ENCODE data around the gene HOTAIR.

The HOTAIR gene

GRCh38 chr12:53939141-53940108 is 35.3 kb downstream of the HOTAIR start:
- no peak for DNase-seq

GRCh38 chr12:53938326-53939140 is 36.2 kb downstream of the HOTAIR start, which contains the start of gene HOXC13:
HOXC13 (plus strand) TSS chr12:53938831; CDS start chr12:53938907, 76 bp downstream.
- DNase-seq: no peak

DNA sequence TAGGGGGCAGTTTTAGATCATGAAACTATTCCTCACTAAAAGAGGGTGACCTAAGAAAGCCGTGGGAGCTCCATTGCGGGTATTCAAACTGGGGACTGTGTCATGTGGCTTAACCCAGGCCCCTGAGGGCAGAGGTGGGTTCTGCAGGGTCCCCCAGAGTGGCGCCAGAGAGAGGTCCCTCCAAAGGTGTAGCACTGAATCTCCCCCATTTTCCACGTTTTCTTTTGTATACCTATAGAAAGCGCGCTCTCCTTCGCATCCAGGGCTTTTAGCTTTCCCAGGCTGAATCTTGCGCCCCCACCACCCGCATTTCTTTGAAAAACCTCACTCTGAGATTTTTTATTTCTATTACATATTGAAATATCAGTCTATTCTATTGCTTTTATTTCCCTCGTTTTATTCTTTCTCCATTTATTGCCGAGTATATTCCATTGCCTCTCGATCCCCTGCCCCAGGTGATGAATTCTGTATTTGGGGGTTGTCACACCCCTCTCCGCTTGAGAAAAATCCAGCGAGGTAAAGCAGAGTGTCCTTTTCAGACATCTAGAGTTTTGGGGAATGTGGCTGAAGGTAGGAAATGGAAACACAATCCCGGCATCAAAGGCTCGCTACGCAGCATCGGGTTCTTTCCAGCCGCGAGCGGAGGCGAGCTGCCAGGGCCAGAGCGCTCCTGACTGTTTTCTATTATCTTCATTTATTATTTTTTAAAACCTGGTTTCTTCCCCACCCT is 37.0 kb downstream of the HOTAIR start:
- no peak for DNase-seq

DNA sequence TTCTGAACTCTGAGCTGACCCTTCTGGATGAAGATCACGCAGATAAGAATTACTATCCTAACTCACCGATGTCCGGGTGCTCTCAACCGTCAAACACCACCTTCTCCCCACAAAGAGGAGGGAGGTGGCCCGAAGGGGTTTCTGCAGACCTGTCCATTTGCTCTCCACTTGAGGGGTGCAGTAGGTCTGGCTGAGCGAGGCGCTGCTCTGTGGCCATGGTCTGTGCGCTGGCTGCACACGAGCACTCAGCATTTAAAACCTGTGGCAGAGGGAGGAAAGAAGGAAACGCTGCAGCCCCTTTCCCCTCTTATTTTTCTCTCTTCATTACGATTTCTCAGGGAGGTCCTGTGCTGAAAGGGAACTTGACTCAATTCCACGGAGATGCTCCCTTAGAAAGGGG is 37.7 kb downstream of the HOTAIR start:
- no peak for DNase-seq

DNA sequence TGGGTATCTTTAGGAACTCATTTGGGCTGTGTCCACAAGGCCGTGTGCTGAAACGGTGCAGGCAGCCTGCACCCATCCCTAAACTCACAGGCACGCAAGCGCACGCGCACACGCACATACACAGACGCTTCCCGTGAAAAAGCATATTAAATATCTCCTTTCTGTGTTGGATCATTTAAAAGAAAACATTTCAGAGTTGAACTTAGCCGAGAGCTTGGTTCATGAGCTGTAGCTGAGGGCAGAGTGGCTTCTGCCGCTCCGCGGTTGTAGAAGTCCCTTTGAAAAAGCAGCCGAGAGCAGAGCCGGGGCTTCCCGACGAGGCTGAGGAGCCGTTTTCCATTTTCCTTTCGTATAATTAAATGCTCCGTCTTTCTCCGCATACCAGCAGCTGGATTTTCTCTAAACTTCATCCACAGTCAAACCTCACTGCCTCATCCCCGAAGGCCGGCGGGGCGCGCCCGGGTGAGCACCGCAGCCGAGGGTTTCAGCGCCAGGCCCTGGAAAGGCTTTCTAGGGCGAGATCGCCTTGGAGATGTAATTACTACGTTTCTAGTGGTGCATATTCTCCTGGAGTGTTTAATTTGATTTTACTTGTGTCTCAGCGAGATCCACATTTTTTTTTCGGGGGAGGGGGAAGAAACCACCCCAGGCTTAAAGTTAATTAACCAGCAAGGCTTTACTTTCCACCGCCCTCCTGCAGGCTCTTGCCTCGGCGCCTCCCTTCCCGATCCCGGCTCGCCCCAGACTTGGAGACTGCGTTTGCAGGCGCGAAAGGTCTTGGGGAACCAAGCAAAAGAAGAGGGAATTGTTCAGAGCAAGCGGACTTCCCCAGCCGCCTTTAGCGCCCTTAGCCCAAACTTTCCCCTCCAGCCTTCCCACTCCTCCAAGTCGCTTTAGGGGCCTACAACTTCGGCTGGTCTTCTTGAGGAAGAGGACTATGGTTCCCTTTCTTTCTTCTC is 39.1 kb downstream of the HOTAIR start:
- no peak for DNase-seq

DNA sequence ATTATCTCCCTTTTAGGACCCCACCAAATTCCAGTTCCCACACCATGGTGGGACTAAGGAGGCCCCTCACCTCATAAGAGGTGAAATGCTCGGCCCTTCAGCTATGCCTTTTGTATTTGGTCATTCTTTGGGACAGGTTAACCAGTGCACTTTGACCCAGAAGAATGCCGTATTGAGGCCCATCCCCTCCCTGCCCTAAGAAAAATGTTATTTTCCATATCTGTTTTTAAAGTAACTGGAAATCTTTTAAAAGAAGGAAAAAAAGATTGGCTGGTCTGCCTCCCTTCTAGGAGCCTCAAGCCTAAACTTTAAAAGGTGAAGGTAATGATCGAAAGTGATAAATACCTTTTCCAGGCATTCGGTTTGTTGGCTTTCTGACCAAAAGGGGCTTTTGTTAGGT is 41.8 kb downstream of the HOTAIR start:
- DNase-seq: no peak

DNA sequence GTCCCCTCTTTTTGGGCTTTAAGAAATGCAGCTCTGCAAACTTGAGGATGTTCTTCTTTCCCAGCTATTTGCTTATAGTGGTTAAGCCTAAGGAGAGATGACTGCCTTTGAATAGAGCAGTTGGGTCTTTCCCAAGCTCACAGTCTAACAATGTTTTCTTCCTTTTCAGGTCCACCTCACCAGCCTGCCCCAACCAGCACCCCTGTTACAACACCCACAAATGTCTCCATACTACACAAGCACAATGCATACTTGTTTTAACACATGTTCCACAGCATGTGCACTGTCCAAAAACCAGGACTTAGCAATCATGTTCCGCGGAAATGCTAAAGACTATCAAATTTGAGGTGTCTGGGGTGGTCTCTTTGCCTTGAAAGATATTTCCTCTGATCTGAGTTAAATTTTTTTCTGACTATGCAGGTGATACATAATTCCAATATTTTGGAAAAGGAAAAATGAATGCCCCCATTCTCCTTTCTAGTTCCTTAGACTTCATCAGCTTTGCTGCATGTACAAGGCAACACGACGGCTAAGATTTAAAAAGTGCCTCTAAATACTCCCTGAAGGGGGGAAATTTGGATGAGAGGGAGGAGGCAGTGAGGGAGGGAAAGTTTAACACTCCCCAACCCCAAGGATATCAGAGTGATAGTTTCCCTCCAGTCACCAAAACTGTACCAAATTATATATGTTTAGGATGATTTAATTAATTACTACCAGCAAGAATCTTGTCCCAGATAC is 42.7 kb downstream of the HOTAIR start:
- DNase-seq: no peak

- no peak for DNase-seq
Observed at GRCh38 chr12:53930591-53931255, 44.0 kb downstream of the HOTAIR start.

- DNase-seq: no peak
Observed at GRCh38 chr12:53929527-53929926, 45.2 kb downstream of the HOTAIR start.

- no peak for DNase-seq
Observed at GRCh38 chr12:53928054-53928835, 46.5 kb downstream of the HOTAIR start.

GRCh38 chr12:53927220-53928029 is 47.3 kb downstream of the HOTAIR start:
- DNase-seq: no peak

DNA sequence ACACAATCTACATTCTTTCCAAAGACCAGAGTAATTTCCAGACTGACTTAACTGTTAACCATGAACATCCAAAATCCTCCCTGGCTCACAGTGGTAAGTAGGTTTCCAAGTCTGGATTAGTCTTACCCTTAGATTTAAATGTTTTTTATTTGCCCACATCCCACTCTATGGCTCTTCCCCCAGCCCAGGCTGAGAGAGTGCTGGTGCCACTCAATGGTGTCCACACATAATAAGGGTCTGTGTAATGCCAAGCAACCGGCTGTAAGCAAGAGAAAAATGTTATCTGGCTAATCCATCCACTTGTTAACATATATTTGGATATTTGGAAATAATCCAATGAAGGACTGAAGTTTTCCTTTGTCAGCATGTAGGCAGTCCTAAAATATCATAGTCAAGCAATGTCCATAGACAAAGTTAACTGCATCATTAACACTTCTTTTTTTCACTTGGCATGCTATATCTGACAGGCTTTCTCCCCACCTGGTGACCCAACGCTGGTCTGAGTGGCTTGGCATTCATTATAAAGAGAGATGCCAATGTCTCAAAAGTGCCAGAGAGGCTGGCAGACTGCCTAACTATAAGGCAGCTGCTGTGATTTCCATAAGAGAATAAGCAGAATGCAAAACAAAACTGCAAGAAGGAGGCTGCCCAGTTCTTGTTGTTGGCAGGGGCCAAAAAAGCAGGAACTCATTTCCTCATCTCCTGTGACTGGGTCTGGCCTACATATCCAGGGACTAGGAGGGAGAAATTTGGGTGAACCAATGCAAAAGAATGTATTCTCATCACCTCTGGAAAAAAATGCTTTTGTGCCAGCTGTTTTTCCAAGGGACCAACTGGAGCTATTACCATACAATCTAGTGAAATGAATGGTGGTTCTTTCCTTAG is 50.0 kb downstream of the HOTAIR start:
- no peak for DNase-seq

DNA sequence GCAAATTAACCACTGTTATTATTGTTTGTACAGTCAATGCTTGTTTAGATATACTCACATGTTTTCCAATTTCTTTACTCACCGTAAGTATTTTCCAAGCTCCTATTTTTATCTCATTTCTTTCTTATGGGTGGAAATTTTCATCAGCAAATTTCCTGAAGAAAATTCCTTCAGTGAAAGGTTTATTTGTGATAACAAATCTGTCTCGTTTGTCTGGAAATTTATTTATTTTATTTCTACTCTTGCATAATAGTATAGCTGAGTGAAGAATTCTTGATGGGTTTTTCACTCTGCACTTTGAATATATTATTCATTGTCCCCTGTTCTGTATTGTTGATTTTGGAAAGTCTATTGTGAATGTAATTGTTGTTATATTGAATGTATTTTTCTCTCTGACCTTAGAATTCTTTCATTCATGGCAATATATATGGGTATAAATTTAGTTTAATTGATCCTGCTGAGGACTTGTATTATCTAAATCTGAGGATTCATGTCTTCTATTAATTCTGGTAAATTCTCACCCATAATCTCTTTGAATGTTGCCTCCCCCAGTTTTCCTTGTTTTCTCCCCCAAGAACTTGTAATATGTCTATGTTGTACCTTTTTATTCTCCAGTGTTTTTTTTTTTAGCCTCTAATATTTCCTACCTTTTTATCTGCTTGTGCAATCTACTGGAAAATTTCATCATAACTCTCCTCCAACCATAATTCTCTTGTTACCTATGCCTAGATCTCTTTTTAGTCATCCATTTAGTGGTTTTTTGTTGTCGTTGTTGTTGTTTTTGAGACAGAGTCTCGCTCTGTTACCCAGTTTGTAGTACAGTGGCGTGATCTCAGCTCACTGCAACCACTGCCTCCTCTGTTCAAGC is 57.7 kb downstream of the HOTAIR start:
- no peak for DNase-seq

All from activated CD4-positive, alpha-beta T cell treated with anti-CD3 and anti-CD28 coated beads, Interleukin-2, amount 50 U/mL, for 4 hours (primary cell).